ENCODE measurements around the gene UNC80.

GRCh38 chr2:209956271-209956670 lies 184.6 kb downstream of the UNC80 start:
- TF ChIP-seq CTCF (IDR thresholded peaks at IDR 0.05 in 8 of 11, conservative IDR thresholded peaks at IDR 0.05 in 3 of 11) (no peak), POLR2A (IDR thresholded peaks at IDR 0.05) (no peak), POLR2AphosphoS5 (IDR thresholded peaks at IDR 0.05) (no peak)
